HepG2 (cell line): ENCODE data around the gene FSCN2. TPM values are rescaled to one million over a fixed set of nuclear protein-coding genes. Genes with fewer than 3 reads are reported as not detected.

Experiments used
- HNF4A ChIP-seq: sonication (generic); formaldehyde crosslinking; IDR thresholded peaks from 2 replicates; pipeline ENCODE4 v1.4.0; 2020; ENCODE audit warnings: missing genetic modification reagents
- JUN ChIP-seq: sonication (generic); formaldehyde crosslinking; IDR thresholded peaks from 2 replicates; pipeline ENCODE4 v1.4.0; 2020; ENCODE audit warnings: mild to moderate bottlenecking, missing genetic modification reagents
- KIAA2018 ChIP-seq: sonication (generic); formaldehyde crosslinking; IDR thresholded peaks from 2 replicates; pipeline ENCODE4 v1.5.0; 2020; ENCODE audit warnings: mild to moderate bottlenecking, missing genetic modification reagents, borderline replicate concordance
- KMT2A ChIP-seq: sonication (generic); formaldehyde crosslinking; IDR thresholded peaks from 2 replicates; pipeline ENCODE4 v1.4.0; 2020; ENCODE audit warnings: missing genetic modification reagents
- MBD4 ChIP-seq: IDR thresholded peaks from 2 replicates; pipeline ENCODE4 v1.6.1; 2012; ENCODE audit warnings: low read length, inconsistent platforms, borderline replicate concordance
- NONO ChIP-seq, 2 experiments: fragments of 450-650 bp in 1 of 2; sonication (generic) in 1 of 2; formaldehyde crosslinking in 1 of 2; IDR thresholded peaks in 1 of 2; conservative IDR thresholded peaks in 1 of 2; 2 replicates each; pipeline versions ENCODE4 v1.6.1 to v1.8.0; 2017 to 2022; ENCODE audit warnings: mild to moderate bottlenecking in 1 of 2, missing genetic modification reagents in 1 of 2, moderate library complexity in 1 of 2
- PHB2 ChIP-seq: fragments of 450-650 bp; IDR thresholded peaks from 2 replicates; pipeline ENCODE4 v1.6.1; 2018; ENCODE audit not compliant: partially characterized antibody
- SATB2 ChIP-seq: sonication (generic); formaldehyde crosslinking; IDR thresholded peaks from 2 replicates; pipeline ENCODE4 v1.5.0; 2020; ENCODE audit warnings: missing genetic modification reagents
- WIZ ChIP-seq: sonication (generic); formaldehyde crosslinking; IDR thresholded peaks from 2 replicates; pipeline ENCODE4 v1.5.1; 2020; ENCODE audit warnings: mild to moderate bottlenecking, missing genetic modification reagents
- ZMAT3 ChIP-seq: sonication (generic); formaldehyde crosslinking; conservative IDR thresholded peaks from 2 replicates; pipeline ENCODE4 v1.7.0; 2021; ENCODE audit warnings: missing genetic modification reagents
- ZNF550 ChIP-seq: sonication (generic); formaldehyde crosslinking; IDR thresholded peaks from 2 replicates; pipeline ENCODE4 v1.4.0; 2020; ENCODE audit warnings: mild to moderate bottlenecking, missing genetic modification reagents, borderline replicate concordance
- ZNF562 ChIP-seq: sonication (generic); formaldehyde crosslinking; IDR thresholded peaks from 2 replicates; pipeline ENCODE4 v1.8.0; 2022; ENCODE audit warnings: missing genetic modification reagents, borderline replicate concordance
- ZNF564 ChIP-seq: sonication (generic); formaldehyde crosslinking; IDR thresholded peaks from 2 replicates; pipeline ENCODE4 v1.8.1; 2023; ENCODE audit warnings: mild to moderate bottlenecking, missing genetic modification reagents
- ZNF598 ChIP-seq: sonication (generic); formaldehyde crosslinking; IDR thresholded peaks from 2 replicates; pipeline ENCODE4 v1.5.1; 2020; ENCODE audit warnings: mild to moderate bottlenecking, missing genetic modification reagents, borderline replicate concordance
- ZSCAN25 ChIP-seq: sonication (generic); formaldehyde crosslinking; IDR thresholded peaks from 2 replicates; pipeline ENCODE4 v1.8.0; 2022; ENCODE audit warnings: mild to moderate bottlenecking, missing genetic modification reagents
- polyA plus RNA-seq, 8 experiments: library from polyadenylated mRNA; depleted of rRNA in 3 of 8; stranded (reverse) in 7 of 8; unstranded in 1 of 8; fragments of >200 nt; fragmentation: Illumina TruSeq in 4 of 8; extraction: Trizol in 4 of 8; gene quantifications; 2 replicates each; pipeline versions ENCODE4 v1.2.1 to v1.2.3, GENCODE V29; 2011 to 2016; ENCODE audit warnings: low read depth in 4 of 8, missing spikeins in 1 of 8, mixed read lengths in 1 of 8; ENCODE audit not compliant: insufficient read depth in 1 of 8
- total RNA-seq, 5 experiments: library from RNA; depleted of rRNA; stranded (reverse); fragments of >200 nt; fragmentation: Illumina TruSeq; extraction: Trizol; gene quantifications; 2 replicates each; pipeline ENCODE4 v1.2.3, GENCODE V29; 2016; ENCODE audit warnings: low read depth in 1 of 5
- TF ChIP-seq, protein P1 (sequence below): fragments of 450-650 bp; IDR thresholded peaks from 2 replicates; pipeline ENCODE4 v1.6.1; 2017; ENCODE audit warnings: mild to moderate bottlenecking
- TF ChIP-seq, protein P2 (sequence below): sonication (generic); formaldehyde crosslinking; IDR thresholded peaks from 2 replicates; pipeline ENCODE4 v1.9.0; 2021; ENCODE audit warnings: missing genetic modification reagents, borderline replicate concordance

Gene FSCN2
- total and polyA plus RNA-seq, 2 of the 13 experiments (the other 11 are each of a cell fraction or from before 2014, with no cell fraction given) = 0.09 TPM; not detected in 1

- TF ChIP-seq, protein P1, sequence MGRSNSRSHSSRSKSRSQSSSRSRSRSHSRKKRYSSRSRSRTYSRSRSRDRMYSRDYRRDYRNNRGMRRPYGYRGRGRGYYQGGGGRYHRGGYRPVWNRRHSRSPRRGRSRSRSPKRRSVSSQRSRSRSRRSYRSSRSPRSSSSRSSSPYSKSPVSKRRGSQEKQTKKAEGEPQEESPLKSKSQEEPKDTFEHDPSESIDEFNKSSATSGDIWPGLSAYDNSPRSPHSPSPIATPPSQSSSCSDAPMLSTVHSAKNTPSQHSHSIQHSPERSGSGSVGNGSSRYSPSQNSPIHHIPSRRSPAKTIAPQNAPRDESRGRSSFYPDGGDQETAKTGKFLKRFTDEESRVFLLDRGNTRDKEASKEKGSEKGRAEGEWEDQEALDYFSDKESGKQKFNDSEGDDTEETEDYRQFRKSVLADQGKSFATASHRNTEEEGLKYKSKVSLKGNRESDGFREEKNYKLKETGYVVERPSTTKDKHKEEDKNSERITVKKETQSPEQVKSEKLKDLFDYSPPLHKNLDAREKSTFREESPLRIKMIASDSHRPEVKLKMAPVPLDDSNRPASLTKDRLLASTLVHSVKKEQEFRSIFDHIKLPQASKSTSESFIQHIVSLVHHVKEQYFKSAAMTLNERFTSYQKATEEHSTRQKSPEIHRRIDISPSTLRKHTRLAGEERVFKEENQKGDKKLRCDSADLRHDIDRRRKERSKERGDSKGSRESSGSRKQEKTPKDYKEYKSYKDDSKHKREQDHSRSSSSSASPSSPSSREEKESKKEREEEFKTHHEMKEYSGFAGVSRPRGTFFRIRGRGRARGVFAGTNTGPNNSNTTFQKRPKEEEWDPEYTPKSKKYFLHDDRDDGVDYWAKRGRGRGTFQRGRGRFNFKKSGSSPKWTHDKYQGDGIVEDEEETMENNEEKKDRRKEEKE = no peak
- TF ChIP-seq ZNF598 (no peak), ZMAT3 (CRISPR knock-in tag) (no peak), NONO (IDR thresholded peaks at IDR 0.05) (no peak), NONO (CRISPR knock-in tag; conservative IDR thresholded peaks at IDR 0.05) (no peak), ZNF550 (CRISPR knock-in tag) (no peak), WIZ (CRISPR knock-in tag) (no peak; the same call in 1 of the 2 replicates), JUN (CRISPR knock-in tag) (no peak), ZNF562 (CRISPR knock-in tag) (no peak), PHB2 (no peak), KMT2A (CRISPR knock-in tag) (no peak), KIAA2018 (CRISPR knock-in tag) (no peak), SATB2 (CRISPR knock-in tag) (0 out of 2 replicates have a peak, but pooled peaks have one; percentile 28), ZNF564 (CRISPR knock-in tag) (0 out of 2 replicates have a peak, but pooled peaks have one; percentile 62), ZSCAN25 (CRISPR knock-in tag) (peak; percentile 52), HNF4A (no peak), MBD4 (no peak)
- TF ChIP-seq, protein P2, sequence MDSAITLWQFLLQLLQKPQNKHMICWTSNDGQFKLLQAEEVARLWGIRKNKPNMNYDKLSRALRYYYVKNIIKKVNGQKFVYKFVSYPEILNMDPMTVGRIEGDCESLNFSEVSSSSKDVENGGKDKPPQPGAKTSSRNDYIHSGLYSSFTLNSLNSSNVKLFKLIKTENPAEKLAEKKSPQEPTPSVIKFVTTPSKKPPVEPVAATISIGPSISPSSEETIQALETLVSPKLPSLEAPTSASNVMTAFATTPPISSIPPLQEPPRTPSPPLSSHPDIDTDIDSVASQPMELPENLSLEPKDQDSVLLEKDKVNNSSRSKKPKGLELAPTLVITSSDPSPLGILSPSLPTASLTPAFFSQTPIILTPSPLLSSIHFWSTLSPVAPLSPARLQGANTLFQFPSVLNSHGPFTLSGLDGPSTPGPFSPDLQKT = no peak
Observed at GRCh38 chr17:81512562-81513371, 15.4 kb upstream of the FSCN2 start, which contains the start of gene ACTG1 (continued).
